ENCODE results near the gene SEPTIN7. TPM values are rescaled to one million over a fixed set of nuclear protein-coding genes. Genes with fewer than 3 reads are reported as not detected.

Gene SEPTIN7
- total RNA-seq, 1 experiment from 2014 or later: 140 TPM

- CTCF ChIA-PET: no interaction called here
Observed at GRCh38 chr7:35781767-35782515, 18.9 kb upstream of the SEPTIN7 start.

DNA sequence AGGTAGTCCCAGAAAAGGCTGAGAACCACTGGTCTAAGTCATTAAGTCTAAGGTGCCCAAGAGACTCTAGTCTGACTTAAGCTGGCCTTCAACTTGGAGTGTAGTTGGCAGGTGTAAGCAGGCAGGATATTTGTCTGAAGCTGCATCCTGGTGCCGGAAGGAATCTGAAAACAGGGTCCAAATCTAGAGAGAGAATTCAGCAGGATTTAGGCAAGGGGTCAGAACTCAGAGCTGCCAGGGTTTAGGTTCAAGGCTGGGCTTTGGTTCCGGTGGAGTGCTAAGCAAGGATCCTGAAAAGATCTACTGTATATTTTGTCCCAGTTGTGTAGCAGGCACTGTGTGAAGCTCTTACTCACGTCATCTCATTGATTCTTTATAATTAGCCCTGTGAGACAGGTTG is 16.5 kb upstream of the SEPTIN7 start:
- Histone ChIP-seq H3K36me3 (ENCODE audit: control insufficient read depth in 1 of 2, insufficient read depth in 2 of 2, low read length in 2 of 2) (no peaks in the 10 kb centered on the region), H3K9me2 (ENCODE audit: insufficient read depth) (no peaks in the 10 kb centered on the region), H3K79me2 (ENCODE audit: insufficient read depth, low read length) (no peaks in the 10 kb centered on the region), H4K20me1 (ENCODE audit: insufficient read depth) (no peaks in the 10 kb centered on the region), H3K9me3 (ENCODE audit: control insufficient read depth in 1 of 2, insufficient read depth in 1 of 2, low read depth in 1 of 2, low read length in 2 of 2) (no peaks in the 10 kb centered on the region), H3K4me3 (replicated peaks in 1 of 2; ENCODE audit: low read depth in 1 of 2, low read length in 2 of 2) (no peak overlapping the region), H2AFZ (ENCODE audit: low read depth, low read length, poor library complexity, severe bottlenecking) (no peak overlapping the region), H3K9ac (ENCODE audit: low read length) (no peak overlapping the region), H3K27ac (ENCODE audit: low read depth, low read length) (no peak overlapping the region), H3K4me2 (ENCODE audit: low read length) (no peak overlapping the region), H3K4me1 (ENCODE audit: control insufficient read depth in 1 of 2, insufficient read depth in 2 of 2, low read length in 2 of 2) (no peaks in the 10 kb centered on the region), H3K27me3 (ENCODE audit: insufficient read depth, low read length) (no peaks in the 10 kb centered on the region)
- ChIA-PET POLR2A (no interaction called here), CTCF (no interaction called here), RAD21 (ENCODE audit: low non-redundant PET in 1 of 2, low total read pairs in 2 of 2, uncharacterized antibody in 2 of 2, unreplicated experiment in 2 of 2) (no interaction called here)
- ATAC-seq (no peak), DNase-seq (ENCODE audit: low read depth, low spot score) (no peak)
- BruUV-seq (replicated peaks): no TSS peak
- intact Hi-C loops (cut with micrococcal nuclease): no loop called here
- TF ChIP-seq SP1 (IDR thresholded peaks at IDR 0.05; ENCODE audit: low read depth) (no peak), YY1 (IDR thresholded peaks at IDR 0.05; ENCODE audit: extremely low read depth, insufficient replicate concordance, low read depth, low read length) (no peak), ELF1 (IDR thresholded peaks at IDR 0.05; ENCODE audit: borderline replicate concordance, low read depth) (no peak), ZNF274 (IDR thresholded peaks at IDR 0.05; ENCODE audit: low read depth, low read length) (no peak), CEBPB (IDR thresholded peaks at IDR 0.05; ENCODE audit: low read depth) (no peak), SIN3A (IDR thresholded peaks at IDR 0.05; ENCODE audit: low read depth) (no peak), POLR2A (IDR thresholded peaks at IDR 0.05; ENCODE audit: borderline replicate concordance, extremely low read depth, insufficient read depth, insufficient read length) (no peak)
- TF ChIP-seq, protein P1, sequence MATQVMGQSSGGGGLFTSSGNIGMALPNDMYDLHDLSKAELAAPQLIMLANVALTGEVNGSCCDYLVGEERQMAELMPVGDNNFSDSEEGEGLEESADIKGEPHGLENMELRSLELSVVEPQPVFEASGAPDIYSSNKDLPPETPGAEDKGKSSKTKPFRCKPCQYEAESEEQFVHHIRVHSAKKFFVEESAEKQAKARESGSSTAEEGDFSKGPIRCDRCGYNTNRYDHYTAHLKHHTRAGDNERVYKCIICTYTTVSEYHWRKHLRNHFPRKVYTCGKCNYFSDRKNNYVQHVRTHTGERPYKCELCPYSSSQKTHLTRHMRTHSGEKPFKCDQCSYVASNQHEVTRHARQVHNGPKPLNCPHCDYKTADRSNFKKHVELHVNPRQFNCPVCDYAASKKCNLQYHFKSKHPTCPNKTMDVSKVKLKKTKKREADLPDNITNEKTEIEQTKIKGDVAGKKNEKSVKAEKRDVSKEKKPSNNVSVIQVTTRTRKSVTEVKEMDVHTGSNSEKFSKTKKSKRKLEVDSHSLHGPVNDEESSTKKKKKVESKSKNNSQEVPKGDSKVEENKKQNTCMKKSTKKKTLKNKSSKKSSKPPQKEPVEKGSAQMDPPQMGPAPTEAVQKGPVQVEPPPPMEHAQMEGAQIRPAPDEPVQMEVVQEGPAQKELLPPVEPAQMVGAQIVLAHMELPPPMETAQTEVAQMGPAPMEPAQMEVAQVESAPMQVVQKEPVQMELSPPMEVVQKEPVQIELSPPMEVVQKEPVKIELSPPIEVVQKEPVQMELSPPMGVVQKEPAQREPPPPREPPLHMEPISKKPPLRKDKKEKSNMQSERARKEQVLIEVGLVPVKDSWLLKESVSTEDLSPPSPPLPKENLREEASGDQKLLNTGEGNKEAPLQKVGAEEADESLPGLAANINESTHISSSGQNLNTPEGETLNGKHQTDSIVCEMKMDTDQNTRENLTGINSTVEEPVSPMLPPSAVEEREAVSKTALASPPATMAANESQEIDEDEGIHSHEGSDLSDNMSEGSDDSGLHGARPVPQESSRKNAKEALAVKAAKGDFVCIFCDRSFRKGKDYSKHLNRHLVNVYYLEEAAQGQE (IDR thresholded peaks at IDR 0.05; ENCODE audit: low read depth): no peak

More at GRCh38 chr7:35781767-35782515, 18.9 kb upstream of the SEPTIN7 start:
- Histone ChIP-seq H3K9me2 (ENCODE audit: insufficient read depth) (no peaks in the 10 kb centered on the region), H2AFZ (ENCODE audit: low read depth, low read length, poor library complexity, severe bottlenecking) (no peak overlapping the region), H4K20me1 (ENCODE audit: insufficient read depth) (no peaks in the 10 kb centered on the region), H3K4me2 (ENCODE audit: low read length) (no peak overlapping the region), H3K4me3 (replicated peaks in 1 of 2; ENCODE audit: low read depth in 1 of 2, low read length in 2 of 2) (no peak overlapping the region), H3K27ac (ENCODE audit: low read depth, low read length) (no peak overlapping the region), H3K79me2 (ENCODE audit: insufficient read depth, low read length) (no peaks in the 10 kb centered on the region), H3K4me1 (ENCODE audit: control insufficient read depth in 1 of 2, insufficient read depth in 2 of 2, low read length in 2 of 2) (no peaks in the 10 kb centered on the region), H3K9ac (ENCODE audit: low read length) (no peak overlapping the region), H3K36me3 (ENCODE audit: control insufficient read depth in 1 of 2, insufficient read depth in 2 of 2, low read length in 2 of 2) (no peaks in the 10 kb centered on the region), H3K27me3 (ENCODE audit: insufficient read depth, low read length) (no peaks in the 10 kb centered on the region), H3K9me3 (ENCODE audit: control insufficient read depth in 1 of 2, insufficient read depth in 1 of 2, low read depth in 1 of 2, low read length in 2 of 2) (no peaks in the 10 kb centered on the region)
- ChIA-PET POLR2A (no interaction called here), RAD21 (ENCODE audit: low non-redundant PET in 1 of 2, low total read pairs in 2 of 2, uncharacterized antibody in 2 of 2, unreplicated experiment in 2 of 2) (no interaction called here)
- ATAC-seq (no peak), DNase-seq (ENCODE audit: low read depth, low spot score) (no peak)
- no TSS peak for BruUV-seq (replicated peaks)
- TF ChIP-seq EGR1 (IDR thresholded peaks at IDR 0.05; ENCODE audit: low read depth) (no peak), RAD21 (IDR thresholded peaks at IDR 0.05; ENCODE audit: low read depth) (no peak), POLR2A (IDR thresholded peaks at IDR 0.05; ENCODE audit: borderline replicate concordance, extremely low read depth, insufficient read depth, insufficient read length) (no peak), ELF1 (IDR thresholded peaks at IDR 0.05; ENCODE audit: borderline replicate concordance, low read depth) (no peak), SRF (IDR thresholded peaks at IDR 0.05; ENCODE audit: low read depth) (no peak), ZNF274 (IDR thresholded peaks at IDR 0.05; ENCODE audit: low read depth, low read length) (no peak), TCF7L2 (IDR thresholded peaks at IDR 0.05; ENCODE audit: borderline replicate concordance, extremely low read depth, insufficient read depth, insufficient read length) (no peak), YY1 (IDR thresholded peaks at IDR 0.05; ENCODE audit: extremely low read depth, insufficient replicate concordance, low read depth, low read length) (no peak), ZFX (IDR thresholded peaks at IDR 0.05) (no peak), MAX (IDR thresholded peaks at IDR 0.05) (no peak), EZH2phosphoT487 (IDR thresholded peaks at IDR 0.05; ENCODE audit: borderline replicate concordance) (no peak), SP1 (IDR thresholded peaks at IDR 0.05; ENCODE audit: low read depth) (no peak)
- TF ChIP-seq, protein P2, sequence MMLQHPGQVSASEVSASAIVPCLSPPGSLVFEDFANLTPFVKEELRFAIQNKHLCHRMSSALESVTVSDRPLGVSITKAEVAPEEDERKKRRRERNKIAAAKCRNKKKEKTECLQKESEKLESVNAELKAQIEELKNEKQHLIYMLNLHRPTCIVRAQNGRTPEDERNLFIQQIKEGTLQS (IDR thresholded peaks at IDR 0.05): no peak
- intact Hi-C loops (cut with micrococcal nuclease): no loop called here

All from HCT116 (cell line).